Ramos (cell line): ENCODE measurements around the gene PLXNB3.

ENCODE experiments used
- in situ Hi-C: fragments of 300-500 bp; cut with MboI; formaldehyde crosslinking; loops from one replicate; pipeline ENCODE4 v1.14.3; 2022; ENCODE audit warnings: low sequenced_read_pairs; ENCODE audit not compliant: unreplicated experiment

Gene PLXNB3

DNA sequence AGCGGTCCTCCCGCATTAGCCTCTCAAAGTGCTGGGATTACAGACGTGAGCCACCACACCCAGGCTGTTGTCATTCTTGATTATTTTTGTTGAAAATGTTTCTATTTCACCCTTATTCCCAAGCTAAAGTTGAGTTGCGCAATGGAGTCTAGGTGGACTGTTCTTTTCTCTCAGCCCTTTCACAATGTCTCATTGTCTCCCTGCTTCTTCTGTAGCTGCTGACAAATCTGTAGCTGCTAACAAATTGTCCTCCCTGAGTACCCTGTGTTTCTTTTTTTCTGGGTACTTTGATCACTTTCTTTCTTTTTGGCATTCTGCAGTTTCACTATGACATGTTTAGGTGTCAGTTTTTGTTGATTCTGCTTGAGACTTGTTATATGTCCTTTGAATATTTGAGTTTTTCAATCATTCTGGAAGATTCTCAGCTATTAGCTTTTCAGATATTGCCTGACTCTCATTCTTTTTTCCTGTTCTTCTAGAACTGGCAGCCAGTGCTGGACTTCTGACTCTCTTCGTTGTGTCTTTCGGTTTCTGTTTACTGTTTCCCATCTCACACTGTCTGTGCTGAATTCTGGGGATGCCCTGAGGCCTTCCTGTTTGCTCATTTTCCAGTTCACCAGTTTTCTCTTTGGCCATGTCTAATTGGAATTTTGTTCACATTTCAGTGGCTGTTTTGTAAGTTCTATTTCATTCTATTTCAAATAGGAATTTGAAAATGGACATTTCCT lies 32.8 kb upstream of the PLXNB3 start:
- in situ Hi-C loops = loop anchor here (25.0 kb wide), 1 partner anchor 806 kb away; the partner anchor contains the start of genes G6PD and IKBKG

DNA sequence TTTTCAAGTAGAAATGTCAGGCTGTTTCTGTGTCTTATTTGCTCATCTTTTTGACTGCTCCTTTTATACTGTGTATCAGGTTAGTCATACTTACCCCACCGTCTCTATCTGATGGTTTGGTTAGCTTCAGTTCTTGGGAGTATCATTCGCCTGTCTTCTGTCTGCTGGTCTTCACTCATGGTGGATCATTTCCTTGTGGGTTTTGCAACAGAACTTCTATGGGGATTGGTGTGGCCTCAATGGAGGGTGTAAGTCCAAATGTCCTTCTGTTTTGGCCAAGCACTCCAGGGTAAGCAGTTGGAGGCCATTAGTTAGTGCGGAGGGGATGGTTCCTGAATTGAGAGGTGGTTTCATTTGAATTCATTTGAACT lies 32.2 kb upstream of the PLXNB3 start:
- in situ Hi-C loops = loop anchor here (25.0 kb wide), 1 partner anchor 805 kb away; the partner anchor contains the start of genes G6PD and IKBKG

DNA sequence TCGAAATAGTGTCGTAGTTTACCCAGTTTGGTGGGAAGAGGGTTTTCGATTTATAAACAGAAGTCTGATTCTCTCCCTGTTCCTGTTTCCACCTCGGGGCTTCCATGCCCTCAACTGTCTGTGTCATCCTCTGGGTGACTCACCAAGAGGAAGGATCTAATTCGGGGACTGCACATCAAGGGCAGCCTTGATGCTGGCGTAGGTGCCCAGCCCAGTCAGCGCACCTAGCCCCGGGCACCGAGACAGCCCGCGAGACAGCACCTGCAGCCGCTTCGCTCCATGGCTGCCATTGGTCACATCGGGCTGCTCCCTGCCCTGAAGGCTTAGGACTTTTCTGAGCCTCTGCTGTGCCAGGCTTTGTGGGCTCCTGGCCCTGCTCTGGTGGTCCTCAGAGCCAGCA lies 31.6 kb upstream of the PLXNB3 start:
- in situ Hi-C loops = loop anchor here (25.0 kb wide), 1 partner anchor 805 kb away; the partner anchor contains the start of genes G6PD and IKBKG

DNA sequence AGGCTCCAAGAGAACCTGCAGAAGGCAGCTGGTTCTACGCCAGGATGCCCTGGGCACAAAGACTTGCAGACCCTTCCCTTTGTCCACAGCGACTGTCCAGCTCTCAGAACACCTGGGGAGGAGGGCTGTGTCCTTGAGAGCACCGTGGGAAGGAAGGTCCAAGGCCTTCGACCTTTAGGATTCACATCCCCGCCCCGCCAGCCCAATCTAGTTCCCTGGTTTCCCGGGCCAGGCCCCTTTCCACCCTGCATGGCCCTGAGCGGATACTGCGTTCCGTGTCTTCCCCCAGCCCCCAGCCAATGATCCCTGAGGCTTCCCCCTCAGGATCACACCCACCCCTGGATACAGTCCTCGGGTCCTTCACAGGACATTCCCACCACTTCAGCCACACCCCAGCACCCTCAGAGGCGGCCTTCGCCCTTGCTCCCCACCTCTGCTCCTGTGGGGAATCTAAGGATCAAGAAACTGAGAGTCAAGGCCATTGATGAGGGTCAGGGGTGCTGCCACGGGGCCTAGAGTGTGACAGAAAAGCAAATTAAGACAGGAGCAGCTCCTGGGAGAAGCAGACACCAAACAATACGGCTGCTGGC lies 30.3 kb upstream of the PLXNB3 start:
- in situ Hi-C loops = loop anchor here (25.0 kb wide), 1 partner anchor 804 kb away; the partner anchor contains the start of genes G6PD and IKBKG

DNA sequence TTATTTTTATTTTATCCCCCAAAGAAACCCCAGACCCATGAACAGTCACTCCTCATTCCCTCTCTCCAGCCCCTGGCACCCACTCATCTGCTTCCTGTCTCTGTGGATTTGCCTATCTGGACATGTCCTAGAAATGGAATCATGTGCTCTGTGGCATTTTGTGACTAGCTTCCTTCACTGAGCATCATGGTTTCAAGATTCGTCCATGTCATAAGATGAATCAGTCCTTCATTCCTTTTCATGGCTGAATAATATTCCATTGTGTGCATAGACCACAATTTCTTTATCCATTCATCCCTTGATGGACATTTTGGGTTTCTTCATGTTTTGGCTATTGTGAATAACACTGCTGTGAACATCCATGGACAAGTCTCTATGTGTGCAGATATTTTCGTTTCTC lies 29.2 kb upstream of the PLXNB3 start:
- in situ Hi-C loops = loop anchor here (25.0 kb wide), 1 partner anchor 802 kb away; the partner anchor contains the start of genes G6PD and IKBKG

DNA sequence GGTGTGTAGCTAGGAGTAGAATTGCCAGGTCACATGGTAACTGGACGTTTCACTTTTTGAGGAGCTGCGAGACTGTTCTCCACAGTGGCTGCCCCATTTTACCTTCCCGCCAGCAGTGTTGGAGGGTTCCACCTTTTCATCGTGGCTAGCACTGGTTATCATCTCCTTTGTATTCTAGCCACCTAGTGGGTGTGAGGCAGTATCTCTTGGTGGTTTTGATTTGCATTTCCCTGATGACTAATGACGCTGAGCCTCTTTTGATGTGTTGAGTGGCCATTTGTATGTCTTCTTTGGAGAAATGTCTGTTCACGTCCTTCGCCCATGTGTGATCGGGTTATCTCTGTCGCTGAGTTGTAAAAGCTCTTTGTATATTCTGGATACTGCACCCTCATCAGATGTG lies 28.8 kb upstream of the PLXNB3 start:
- in situ Hi-C loops = loop anchor here (25.0 kb wide), 1 partner anchor 802 kb away; the partner anchor contains the start of genes G6PD and IKBKG

DNA sequence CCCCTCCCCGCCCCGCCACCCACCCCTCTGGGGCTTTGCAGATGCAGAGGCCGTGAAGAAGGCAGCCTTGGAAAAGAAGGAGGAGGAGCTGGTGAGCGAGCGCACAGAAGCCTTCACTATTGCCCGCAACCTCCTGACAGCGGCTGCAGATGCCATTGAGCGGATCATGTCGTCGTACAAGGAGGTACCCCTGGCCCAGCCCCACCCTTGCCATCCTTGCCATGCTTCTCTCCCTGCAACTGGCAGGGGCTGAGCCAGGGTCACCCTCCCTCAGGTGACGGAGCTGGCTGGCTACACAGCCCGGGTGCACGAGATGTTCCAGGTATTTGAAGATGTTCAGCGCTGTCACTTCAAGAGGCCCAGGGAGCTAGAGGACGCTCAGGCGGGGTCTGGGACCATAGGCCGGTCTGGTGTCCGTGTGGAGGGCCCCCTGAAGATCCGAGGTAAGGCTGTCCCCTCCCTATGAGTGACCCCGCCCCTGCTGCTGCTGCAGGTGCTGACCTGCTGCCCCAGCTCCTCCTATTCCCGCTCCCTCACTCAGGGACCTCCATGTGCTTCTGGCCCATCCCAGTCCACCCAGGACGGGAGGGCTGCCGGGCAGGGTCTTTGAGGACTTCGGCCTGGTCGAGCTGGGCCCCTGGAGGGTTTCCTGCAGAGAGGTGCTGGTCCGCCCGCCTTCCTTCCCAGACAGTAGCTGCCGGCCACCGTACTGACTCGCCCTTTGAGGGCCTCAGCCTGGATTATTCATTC lies 27.8 kb upstream of the PLXNB3 start:
- in situ Hi-C loops = loop anchor here (25.0 kb wide), 1 partner anchor 801 kb away; the partner anchor contains the start of genes G6PD and IKBKG

DNA sequence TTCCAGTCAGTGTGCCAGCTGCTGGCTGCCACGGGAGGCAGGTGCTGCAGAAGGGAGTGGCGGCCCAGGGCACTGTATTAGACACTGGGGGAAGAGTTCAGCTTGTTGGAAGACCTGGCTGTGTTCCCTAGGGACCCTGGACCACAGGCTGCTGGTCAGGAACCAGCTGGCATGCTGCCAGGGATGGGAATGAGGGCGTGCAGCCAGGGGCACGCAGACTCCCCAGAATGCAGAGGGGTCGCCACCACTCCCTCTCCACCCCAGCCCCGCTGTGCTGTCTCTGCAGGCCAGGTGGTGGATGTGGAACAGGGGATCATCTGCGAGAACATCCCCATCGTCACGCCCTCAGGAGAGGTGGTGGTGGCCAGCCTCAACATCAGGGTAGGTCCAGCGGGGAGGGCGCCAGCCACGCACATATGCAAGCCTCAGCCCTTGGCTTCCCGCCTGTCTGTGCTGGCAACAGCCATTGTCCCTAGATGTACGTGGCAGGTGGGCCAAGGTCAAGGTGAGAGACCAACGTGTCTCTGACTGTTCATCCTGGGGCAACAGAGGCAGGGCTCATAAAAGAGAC lies 27.1 kb upstream of the PLXNB3 start:
- in situ Hi-C loops = loop anchor here (25.0 kb wide), 1 partner anchor 800 kb away; the partner anchor contains the start of genes G6PD and IKBKG

DNA sequence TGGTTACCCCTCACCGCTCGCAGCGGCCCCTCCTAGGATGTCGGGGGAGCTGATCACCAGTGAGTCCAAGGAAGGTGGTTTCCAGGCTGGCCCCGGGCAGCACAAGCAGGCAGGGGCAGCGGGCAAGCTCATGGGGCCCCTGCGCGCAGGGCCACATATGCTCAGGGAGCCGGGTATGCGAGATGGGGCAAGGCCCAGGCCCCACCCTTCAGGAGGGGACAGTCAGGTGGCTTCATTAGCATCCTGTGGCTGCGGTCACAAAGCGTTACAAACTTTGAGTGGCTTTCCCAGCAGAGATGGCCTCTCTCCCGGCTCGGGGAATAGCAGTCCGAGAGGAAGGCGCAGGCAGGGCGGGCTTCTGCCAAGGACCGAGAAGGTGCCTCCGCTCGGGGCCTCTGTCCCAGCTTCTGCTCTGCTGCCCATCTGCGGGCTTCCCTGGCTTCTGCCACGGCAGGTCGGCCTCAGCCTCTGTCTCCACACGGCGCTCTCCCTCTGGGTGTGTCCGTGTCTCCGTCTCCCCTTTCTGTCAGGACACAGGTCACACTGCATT lies 25.9 kb upstream of the PLXNB3 start:
- in situ Hi-C loops = loop anchor here (25.0 kb wide), 1 partner anchor 799 kb away; the partner anchor contains the start of genes G6PD and IKBKG

DNA sequence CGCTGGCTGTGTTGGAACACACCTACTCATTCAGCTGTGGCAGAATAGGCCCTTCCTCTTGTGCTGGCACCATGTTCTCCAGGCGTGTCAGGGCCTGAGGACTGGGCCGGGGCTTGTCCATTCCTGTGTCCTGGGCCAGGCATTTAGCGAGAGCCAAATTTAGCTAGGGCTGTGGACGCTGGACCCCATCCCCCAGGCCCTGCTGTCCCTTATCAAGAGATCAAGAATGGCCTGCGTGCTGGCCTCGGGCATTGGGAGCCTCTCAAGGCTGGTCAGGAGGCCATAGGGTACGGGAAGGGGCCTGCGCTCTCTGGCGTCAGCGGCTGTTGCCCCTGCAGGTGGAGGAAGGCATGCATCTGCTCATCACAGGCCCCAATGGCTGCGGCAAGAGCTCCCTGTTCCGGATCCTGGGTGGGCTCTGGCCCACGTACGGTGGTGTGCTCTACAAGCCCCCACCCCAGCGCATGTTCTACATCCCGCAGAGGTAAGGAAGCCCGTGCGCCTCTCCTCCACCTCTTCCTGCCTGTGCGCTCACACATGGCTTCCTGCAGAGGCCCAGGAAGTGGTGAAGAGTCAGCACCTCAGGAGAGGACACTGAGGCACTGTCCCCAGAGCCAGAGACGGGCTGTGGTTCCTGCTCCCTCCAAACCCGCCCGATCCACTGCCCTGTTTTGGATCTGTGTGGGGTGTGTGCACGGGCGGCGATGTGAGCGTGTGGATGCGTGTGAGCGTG lies 24.1 kb upstream of the PLXNB3 start:
- in situ Hi-C loops = loop anchor here (25.0 kb wide), 1 partner anchor 797 kb away; the partner anchor contains the start of genes G6PD and IKBKG

DNA sequence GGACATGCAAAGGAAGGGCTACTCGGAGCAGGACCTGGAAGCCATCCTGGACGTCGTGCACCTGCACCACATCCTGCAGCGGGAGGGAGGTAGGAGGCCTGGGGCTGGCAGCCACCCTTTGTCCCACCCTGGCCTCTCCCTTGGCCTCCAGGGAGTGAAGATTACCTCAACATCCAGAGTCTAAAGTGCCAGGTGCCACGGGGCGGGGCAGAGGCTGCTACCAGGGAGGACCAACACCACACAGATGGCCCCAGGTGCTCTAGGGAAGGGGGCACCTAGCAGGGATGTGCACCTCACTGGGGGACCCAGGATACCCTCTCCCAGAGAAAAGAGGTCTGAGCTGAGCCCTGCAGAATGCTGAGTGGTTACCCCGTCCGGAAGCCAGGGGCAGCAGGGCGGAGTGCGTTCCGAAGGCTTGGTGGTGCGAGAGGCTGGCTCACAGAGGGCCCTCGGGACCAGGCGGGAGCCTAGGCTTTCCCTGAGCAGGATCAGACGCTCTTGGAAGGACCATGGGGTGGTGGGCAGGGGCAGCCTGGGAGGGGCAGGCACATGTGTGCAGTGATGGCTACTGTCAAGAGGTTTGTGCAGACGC lies 23.3 kb upstream of the PLXNB3 start:
- in situ Hi-C loops = loop anchor here (25.0 kb wide), 1 partner anchor 797 kb away; the partner anchor contains the start of genes G6PD and IKBKG

DNA sequence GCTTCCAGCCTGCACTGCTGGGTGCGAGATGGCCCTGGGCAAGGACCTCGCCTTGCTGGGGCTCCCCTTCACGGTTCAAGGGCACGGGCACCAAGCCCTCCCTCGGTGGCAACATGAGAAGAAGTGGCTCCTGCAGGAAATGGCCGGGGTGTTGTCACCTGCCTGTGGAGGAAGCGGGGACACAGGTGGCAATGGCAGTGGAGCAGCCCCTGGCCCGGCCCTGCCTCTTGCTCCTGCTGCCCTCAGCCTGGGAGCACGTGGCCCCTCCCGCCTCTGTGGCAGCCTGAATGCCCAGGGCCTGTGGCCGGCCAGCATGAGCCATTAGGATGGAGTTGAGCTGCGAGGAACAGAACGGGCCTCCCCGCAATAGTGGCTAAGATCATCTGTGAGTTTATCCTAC lies 22.6 kb upstream of the PLXNB3 start:
- in situ Hi-C loops = loop anchor here (25.0 kb wide), 1 partner anchor 796 kb away; the partner anchor contains the start of genes G6PD and IKBKG

DNA sequence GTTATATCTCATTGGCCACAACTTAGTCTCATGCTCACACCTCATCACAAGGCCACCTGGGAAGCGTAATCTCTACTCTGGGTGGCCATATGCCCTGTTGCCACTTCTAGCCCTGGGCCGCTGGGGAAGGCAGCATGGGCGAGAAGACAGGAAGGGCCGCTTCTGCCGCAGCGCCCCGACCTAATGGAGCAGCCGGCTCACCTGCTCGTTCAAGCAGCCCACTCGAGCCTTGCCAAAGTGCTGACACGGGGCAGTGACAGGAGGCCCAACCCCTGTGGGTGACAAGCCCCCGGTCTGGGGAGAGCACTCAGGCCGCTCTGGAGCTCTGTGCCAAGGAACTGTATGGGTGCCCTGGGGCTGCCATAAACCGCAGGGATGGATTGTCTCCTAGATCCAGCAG lies 21.9 kb upstream of the PLXNB3 start:
- in situ Hi-C loops = loop anchor here (25.0 kb wide), 1 partner anchor 795 kb away; the partner anchor contains the start of genes G6PD and IKBKG

DNA sequence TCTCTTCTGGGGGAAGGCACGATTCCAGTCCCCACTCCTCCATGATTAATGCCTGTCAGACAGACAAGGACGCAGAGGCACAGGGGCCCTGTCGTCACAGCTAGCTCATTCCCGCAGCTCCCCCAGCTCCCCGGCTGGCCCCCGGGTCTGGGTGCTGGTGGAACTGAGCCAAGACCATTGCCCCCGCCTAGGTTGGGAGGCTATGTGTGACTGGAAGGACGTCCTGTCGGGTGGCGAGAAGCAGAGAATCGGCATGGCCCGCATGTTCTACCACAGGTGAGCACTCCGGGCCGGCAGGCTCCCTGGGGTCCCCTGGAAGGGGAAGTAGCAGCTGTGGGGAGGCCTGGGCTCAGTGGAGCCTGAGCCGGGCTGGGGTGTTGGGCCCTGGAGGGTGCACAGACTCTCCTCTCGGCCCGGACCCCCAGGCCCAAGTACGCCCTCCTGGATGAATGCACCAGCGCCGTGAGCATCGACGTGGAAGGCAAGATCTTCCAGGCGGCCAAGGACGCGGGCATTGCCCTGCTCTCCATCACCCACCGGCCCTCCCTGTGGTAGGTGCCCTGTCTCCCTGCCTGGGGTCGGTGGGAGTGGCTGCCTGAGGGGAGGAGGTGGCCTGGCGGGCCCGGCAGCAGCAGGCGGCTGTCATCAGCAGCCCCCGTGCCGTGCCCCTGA lies 21.1 kb upstream of the PLXNB3 start:
- in situ Hi-C loops = loop anchor here (25.0 kb wide), 1 partner anchor 794 kb away; the partner anchor contains the start of genes G6PD and IKBKG

DNA sequence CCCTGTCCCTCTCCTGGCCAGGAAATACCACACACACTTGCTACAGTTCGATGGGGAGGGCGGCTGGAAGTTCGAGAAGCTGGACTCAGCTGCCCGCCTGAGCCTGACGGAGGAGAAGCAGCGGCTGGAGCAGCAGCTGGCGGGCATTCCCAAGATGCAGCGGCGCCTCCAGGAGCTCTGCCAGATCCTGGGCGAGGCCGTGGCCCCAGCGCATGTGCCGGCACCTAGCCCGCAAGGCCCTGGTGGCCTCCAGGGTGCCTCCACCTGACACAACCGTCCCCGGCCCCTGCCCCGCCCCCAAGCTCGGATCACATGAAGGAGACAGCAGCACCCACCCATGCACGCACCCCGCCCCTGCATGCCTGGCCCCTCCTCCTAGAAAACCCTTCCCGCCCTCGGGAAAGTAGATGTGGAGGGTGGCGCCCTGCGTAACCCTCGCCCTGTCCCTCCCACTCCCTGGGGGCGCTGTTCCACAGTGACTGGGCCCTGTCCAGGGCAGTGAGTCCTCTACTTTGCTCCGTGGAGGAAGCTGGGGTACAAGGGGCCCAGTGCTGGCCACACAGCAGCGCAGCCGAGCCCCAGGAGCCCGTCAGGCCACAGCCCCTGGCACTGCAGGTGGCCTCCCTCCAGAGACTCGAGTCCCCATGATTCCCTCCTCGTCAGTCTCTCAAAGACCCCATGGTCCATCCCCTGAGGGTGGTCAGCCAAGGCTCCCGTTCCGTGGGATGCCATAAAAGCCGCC lies 20.4 kb upstream of the PLXNB3 start:
- in situ Hi-C loops = loop anchor here (25.0 kb wide), 1 partner anchor 794 kb away; the partner anchor contains the start of genes G6PD and IKBKG

DNA sequence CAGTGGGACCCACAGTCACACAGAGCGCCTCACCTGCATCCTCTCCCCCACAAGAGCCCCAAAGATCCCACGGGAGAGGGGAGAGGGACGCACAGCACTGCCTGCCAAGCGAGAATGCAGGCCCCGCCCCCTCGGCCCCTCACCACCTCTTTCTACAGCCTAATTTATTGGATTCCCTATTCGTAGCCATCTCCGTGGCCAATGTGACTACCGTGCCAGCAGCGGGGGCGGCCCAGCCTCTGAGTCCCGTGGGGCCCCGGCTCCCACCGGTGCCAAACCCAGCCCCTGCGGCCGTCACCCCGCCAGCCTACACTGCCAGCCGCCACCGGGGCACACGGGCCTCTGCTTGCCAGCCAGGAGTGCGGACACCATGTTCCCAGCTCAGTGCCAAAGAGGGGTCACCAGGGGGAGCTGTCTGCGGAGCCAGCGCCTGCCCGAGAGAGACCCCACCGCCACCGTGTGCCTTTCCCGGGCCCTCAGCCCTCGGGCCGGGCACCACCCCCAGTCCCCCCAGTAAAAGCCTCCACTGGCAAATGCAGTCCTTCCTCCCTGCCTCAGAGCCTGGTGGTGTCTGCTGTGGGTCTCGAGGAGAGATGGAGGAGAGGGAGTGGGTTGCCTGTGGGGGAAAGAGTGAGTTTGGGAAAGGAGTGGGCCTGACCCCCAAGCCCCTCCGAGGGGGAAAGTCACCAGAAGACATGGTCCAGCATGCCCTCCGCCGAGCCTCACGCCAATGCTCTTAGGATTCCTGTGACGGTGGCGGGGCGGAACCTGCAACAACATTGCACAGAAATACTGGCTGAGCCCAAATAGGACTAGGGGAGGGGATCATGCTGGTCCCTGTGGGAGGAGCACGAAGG lies 19.6 kb upstream of the PLXNB3 start:
- in situ Hi-C loops = loop anchor here (25.0 kb wide), 1 partner anchor 793 kb away; the partner anchor contains the start of genes G6PD and IKBKG
